Breast epithelium (tissue), 3 donors: ENCODE results near the gene SMARCA1.

Experiments used
- POLR2A ChIP-seq: fragments of 450-650 bp; IDR thresholded peaks from one replicate; pipeline ENCODE4 v1.6.1; 2016; ENCODE audit warnings: antibody characterized with exemption, mild to moderate bottlenecking, moderate library complexity
- POLR2AphosphoS5 ChIP-seq, 3 donors: sonication (generic); formaldehyde crosslinking; IDR thresholded peaks; one replicate each; pipeline ENCODE4 v1.6.1; 2017; ENCODE audit warnings: antibody characterized with exemption in 3 of 3
- TF ChIP-seq, protein P1 (sequence below), 3 donors: fragments of 450-650 bp; IDR thresholded peaks; one replicate each; pipeline ENCODE4 v1.5.1; 2016 to 2017; ENCODE audit warnings: antibody characterized with exemption in 3 of 3, mild to moderate bottlenecking in 3 of 3, moderate library complexity in 3 of 3

- TF ChIP-seq, protein P1, sequence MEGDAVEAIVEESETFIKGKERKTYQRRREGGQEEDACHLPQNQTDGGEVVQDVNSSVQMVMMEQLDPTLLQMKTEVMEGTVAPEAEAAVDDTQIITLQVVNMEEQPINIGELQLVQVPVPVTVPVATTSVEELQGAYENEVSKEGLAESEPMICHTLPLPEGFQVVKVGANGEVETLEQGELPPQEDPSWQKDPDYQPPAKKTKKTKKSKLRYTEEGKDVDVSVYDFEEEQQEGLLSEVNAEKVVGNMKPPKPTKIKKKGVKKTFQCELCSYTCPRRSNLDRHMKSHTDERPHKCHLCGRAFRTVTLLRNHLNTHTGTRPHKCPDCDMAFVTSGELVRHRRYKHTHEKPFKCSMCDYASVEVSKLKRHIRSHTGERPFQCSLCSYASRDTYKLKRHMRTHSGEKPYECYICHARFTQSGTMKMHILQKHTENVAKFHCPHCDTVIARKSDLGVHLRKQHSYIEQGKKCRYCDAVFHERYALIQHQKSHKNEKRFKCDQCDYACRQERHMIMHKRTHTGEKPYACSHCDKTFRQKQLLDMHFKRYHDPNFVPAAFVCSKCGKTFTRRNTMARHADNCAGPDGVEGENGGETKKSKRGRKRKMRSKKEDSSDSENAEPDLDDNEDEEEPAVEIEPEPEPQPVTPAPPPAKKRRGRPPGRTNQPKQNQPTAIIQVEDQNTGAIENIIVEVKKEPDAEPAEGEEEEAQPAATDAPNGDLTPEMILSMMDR (IDR thresholded peaks at IDR 0.05): no peak
- TF ChIP-seq POLR2AphosphoS5 (IDR thresholded peaks at IDR 0.05) (no peak), POLR2A (no peak)
Measured at GRCh38 chrX:129495900-129496299, 27.4 kb downstream of the SMARCA1 start.
